Inferior parietal cortex (tissue), 1 donor: ENCODE data around the gene NCBP3.
"Not testable (repeated sequence)": the region's sequence is repeated elsewhere in the genome, so short reads cannot be mapped to it uniquely, and the experiment has no call there.

Source experiments
- DNase-seq: peaks from one replicate; pipeline ENCODE4 v3.0.0-alpha.2; 2016; ENCODE audit errors: extremely low spot score

Gene NCBP3

GRCh38 chr17:3879591-3880417 lies 33.8 kb upstream of the NCBP3 start:
- no peak for DNase-seq

GRCh38 chr17:3879186-3879585 lies 33.1 kb upstream of the NCBP3 start:
- no peak for DNase-seq

GRCh38 chr17:3877220-3877619 lies 31.2 kb upstream of the NCBP3 start:
- no peak for DNase-seq

- DNase-seq = no peak
Observed at GRCh38 chr17:3875317-3875716, 29.3 kb upstream of the NCBP3 start.

GRCh38 chr17:3873862-3874261 lies 27.8 kb upstream of the NCBP3 start:
- DNase-seq = no peak

GRCh38 chr17:3870871-3871306 lies 24.8 kb upstream of the NCBP3 start:
- DNase-seq = no peak

GRCh38 chr17:3867606-3868005 lies 21.6 kb upstream of the NCBP3 start:
- no peak for DNase-seq

- DNase-seq = no peak
Observed at GRCh38 chr17:3867106-3867505, 21.1 kb upstream of the NCBP3 start.

GRCh38 chr17:3866276-3866675 lies 20.2 kb upstream of the NCBP3 start:
- no peak for DNase-seq

GRCh38 chr17:3865176-3865575 lies 19.1 kb upstream of the NCBP3 start:
- no peak for DNase-seq

GRCh38 chr17:3864534-3864933 lies 18.5 kb upstream of the NCBP3 start:
- no peak for DNase-seq

- DNase-seq = no peak
Observed at GRCh38 chr17:3861761-3862681, 16.0 kb upstream of the NCBP3 start.

GRCh38 chr17:3860939-3861700 lies 15.1 kb upstream of the NCBP3 start:
- DNase-seq = no peak

- DNase-seq = no peak
Observed at GRCh38 chr17:3859940-3860339, 13.9 kb upstream of the NCBP3 start.

GRCh38 chr17:3857261-3858105 lies 11.4 kb upstream of the NCBP3 start:
- no peak for DNase-seq

GRCh38 chr17:3854204-3854603 lies 8.2 kb upstream of the NCBP3 start:
- DNase-seq = not testable (repeated sequence)

- no peak for DNase-seq
Observed at GRCh38 chr17:3852561-3852960, 6.5 kb upstream of the NCBP3 start.

- DNase-seq = no peak
Observed at GRCh38 chr17:3851461-3852100, 5.5 kb upstream of the NCBP3 start.

GRCh38 chr17:3848229-3848835 lies 2.3 kb upstream of the NCBP3 start:
- no peak for DNase-seq

- DNase-seq = no peak
Observed at GRCh38 chr17:3847165-3847670, 1.2 kb upstream of the NCBP3 start.
